GM19452 (cell line): ENCODE results near the gene ARAF.
"Not testable (repeated sequence)": the region's sequence is repeated elsewhere in the genome, so short reads cannot be mapped to it uniquely, and the experiment has no call there.

Experiments used
- ATAC-seq: cut with Tn5 transposase; IDR thresholded peaks from one replicate; pipeline ENCODE4 v1.9.1; 2021; ENCODE audit not compliant: unreplicated experiment

The ARAF gene

DNA sequence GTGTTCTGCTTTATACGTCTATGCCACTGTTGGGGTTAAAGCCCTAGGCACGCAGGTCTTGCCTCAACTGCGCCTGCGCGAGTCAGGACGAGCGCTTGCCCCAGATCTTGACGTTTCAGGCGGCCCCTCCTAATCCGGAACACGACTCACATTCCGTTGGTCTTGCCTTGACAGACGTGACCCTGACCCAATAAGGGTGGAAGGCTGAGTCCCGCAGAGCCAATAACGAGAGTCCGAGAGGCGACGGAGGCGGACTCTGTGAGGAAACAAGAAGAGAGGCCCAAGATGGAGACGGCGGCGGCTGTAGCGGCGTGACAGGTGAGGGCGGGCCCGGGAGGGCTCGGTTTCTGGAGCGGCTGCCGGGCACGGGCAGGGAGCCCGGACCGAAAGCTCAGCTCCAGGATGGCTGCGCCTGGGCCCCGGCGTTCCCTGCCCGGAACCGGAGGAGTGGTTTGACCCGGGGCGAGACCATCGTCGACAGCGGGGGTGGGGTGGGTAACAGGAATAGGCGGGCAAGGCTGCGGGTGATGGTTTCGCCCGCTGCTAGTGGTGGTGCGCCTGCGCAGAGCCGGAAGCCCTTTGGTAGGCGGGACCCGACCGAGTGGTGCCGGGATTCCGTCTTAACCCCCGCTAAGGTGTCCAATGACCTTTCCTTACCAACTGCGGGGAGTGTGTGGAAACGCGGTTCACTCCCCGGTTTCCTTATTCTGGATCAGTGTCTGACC is at the start of gene ARAF:
TSS of gene ARAF (plus strand) at position 272 of the 725 bp plus-strand sequence. CDS start 1,763 bp downstream, outside the sequence.
- ATAC-seq, result peak; percentile 87

DNA sequence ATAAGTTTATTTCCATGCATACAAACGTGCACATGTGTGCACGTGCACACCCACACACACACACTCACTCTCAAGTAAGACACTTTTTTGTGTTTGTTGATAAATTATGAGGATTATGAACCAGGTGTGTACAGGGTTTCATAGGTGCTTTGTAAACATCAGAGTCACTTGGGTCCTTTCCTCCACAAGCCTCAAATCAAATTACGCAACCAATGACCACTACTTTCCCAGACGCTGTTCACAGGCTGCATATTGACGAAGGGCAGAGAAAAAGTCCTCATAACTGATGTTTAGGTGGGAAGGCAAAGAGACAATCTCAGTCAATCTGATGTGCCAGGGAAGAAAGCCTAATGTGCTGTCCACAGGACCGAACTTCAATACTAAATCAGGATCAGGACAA is 48.6 kb upstream of the ARAF start:
- ATAC-seq, result not testable (repeated sequence)

DNA sequence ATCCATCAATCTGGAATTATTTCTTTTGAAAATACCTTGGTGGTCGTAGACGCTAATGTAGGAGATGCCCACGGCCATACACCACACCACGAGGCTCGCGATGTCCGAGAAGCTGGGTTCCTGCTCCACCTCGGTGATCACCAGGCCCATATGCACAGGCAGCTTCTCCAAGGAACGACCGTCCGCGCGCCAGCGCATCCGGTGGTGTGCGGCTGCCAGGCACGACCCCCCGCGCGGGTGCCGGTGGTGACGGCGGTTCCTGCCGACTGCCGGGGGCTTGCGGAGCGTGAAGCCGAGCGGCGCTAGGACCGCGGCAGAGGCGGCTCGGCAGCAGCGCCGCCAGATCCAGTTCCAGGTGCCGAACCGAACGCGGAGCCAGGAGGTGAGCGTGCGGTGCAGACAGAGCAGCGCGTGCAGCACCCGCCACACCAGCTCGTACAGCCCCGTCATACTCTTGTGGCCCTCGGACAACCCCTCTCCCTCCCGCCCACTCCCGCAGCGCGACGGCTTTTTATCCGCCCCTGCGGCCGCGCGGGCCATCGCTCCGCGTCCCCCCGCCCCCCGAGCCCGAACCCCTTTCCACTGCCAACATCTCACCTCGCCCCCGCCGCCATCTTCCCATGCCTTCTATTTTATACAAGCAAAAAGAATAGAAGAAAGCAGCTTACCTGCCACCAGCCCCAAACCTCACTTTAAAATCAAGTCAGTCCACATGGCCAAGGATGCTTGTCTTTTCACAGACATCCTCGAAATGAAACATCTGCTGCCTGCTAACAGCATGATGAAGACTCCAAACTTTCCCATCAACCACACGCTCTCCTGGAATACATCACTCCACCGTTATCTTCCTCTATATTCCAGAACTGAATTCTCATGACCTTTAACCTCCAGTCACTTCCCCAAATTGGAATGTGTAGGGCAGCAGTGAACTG is 47.7 kb upstream of the ARAF start:
- not testable (repeated sequence) for ATAC-seq

DNA sequence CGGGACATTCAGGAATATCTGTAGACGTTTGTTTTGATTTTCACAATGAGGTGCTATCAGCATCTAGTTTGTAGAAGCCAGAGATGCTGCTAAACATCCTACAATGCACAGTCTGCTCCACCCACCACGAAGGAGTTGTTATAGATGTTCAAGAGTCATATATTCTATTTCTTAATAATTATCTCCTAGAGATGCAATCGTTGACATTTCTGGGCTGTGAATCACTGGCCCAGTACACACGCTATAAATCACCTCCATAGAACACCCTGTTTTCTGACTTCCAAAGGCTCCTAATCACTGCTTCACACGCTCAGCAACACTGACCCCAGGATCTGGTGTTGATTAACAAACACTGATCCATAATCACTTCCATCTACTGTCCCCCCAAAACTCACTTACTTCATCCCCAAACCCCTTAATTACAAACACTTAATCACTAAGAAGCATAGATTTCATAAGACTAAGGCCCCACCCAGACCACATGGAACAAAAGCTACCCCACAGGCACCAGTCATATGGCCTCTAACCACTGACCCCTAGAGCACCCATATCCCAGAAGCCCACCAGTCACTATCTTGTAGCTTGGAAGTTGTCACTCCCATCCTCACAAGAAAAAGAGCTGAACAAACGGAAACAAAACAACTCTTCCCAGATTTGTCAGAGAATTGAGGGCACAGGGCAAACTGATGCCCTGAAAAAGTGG is 46.3 kb upstream of the ARAF start:
- ATAC-seq, result no peak

DNA sequence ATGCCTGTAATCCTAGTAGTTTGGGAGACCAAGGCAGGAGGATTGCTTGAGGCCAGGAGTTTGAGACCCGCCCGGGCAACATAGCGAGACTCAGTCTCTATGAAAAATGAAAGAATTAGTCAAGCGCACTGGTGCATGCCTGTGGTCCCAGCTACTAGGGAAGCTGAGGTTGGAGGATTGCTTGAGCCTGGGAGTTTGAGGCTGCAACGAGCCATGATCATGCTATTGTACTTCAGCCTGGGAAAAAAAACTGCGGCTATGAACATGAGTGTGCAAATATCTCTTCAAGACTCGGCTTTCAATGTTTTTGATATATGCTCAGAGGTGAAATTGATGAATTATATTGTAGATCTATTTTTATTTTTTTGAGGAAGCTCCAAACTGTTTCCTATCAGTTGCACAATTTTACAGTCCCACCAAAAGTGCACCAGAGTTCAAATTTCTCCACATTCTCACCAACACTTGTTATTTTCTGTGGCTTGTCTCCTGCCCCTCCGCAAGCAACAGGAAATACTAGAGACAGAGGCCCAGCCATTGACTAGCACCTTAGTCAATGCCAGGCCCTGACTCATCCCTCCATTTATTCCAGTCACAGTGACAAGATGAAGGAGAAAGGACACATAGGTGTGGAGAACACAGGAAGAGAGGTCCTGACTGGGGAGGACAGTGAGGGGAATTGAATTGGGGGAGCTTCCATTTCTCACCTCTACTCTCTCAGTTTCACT is 44.9 kb upstream of the ARAF start:
- no peak for ATAC-seq

DNA sequence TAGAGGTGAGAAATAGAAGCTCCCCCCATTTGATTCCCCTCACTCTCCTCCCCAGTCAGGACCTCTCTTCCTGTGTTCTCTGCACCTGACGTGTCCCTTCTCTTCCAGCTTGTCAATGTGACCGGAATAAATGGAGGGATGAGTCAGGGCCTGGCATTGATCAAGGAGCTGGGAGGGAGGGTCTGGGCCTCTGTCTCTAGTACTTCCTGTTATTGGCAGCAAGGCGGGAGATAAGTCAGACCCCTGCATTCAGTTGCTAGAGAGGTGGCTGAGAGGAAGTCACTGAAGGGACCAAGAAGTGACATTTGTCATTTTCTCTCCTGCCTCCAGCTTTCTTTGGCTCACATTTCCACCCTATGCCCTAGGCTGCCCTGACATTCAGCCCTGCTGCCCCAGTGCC is 42.9 kb upstream of the ARAF start:
- ATAC-seq, result no peak

DNA sequence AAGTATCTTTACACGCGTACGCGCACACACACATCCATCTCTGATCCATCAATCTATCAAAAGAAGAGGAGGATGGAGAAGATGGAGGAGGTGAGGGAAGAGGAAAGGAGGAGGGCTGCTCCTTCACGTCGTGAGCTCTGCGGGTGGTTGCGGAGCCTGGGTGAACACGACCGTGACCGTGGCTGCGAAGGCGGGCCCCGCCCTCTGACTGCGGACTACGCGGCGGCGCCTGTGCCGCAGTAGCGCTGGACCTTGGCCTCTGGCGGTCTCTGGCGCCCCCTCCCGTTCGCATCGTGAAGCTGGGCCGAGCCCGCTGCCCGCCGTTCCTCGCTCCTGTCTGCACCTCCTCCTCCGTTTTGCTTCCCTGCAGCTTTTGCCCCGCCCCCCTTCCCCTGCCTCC is 37.7 kb upstream of the ARAF start:
- ATAC-seq, result peak; percentile 78

DNA sequence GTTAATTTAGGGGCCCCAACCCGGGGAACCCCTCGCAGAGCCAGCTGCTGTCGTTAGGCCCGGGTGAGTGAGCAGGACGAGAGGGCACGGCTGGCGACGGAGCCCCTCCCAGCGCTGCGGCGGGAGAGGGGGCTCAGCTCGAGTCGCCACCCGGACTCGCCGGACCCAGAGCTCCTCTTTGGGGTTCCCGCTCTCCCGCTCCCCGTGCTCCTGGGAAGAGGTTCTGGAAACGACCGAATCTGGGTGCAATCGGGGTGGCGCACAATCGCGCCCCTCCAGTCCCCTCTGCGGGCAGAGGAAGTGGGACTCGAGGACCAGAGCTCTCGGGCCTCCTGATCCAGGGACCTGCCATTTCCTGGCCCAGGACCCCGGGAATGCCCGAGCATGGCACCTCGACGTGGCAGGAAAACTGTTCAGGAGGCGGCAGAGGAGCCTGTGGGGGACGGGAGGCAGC is 37.3 kb upstream of the ARAF start:
- no peak for ATAC-seq

DNA sequence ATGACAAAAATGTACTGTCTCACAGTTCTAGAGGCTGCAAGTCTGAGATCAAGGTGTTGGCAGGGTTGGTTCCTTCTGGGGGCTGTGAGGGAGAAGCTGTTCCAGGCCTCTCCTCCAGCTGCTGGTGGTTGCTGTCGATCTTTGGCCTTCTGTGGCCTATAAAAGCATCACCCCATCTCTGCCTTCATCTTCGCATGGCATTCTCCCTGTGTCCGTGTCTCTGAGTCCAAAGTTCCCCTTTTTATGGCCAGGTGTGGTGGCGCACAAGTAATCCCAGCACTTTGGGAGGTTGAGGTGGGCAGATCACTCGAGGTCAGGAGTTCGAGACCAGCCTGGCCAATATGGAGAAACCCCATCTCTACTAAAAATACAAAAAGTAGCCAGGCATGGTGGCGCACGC is 31.5 kb upstream of the ARAF start:
- ATAC-seq, result no peak

DNA sequence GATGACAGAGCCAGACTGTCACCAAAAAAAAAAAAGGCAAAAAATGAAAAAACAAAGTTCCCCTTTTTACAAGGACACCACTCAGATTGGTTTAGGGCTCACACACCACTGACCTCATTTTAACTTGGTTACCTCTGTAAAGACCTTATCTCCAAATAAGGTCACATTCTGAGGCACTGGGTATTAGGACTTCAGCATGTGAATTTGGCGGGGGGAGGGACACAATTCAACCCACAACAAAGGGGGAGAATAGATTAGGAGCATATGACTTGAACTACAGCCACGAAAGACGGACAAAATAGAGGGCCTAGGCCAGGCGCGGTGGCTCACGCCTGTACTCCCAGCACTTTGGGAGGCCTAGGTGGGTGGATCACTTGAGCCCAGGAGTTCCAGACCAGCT is 31.0 kb upstream of the ARAF start:
- no peak for ATAC-seq

DNA sequence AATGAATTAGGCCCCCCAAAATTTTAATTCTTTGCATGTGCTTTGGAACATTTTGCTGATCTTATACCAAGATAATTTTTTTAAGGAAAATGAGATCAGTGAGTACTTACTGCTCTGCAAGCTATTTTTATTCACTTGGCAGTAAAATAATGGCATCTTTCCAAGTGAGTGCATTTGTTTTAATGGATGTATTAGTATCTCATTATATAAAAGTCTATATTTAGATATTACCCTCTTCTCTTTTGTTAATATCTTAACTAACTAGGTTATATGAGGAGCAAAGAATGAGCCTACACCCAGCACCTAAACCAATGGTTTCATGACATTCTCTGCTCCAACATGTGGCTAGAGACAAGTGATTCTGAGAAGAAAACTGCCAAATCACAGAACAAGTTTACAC is 21.1 kb upstream of the ARAF start:
- no peak for ATAC-seq

DNA sequence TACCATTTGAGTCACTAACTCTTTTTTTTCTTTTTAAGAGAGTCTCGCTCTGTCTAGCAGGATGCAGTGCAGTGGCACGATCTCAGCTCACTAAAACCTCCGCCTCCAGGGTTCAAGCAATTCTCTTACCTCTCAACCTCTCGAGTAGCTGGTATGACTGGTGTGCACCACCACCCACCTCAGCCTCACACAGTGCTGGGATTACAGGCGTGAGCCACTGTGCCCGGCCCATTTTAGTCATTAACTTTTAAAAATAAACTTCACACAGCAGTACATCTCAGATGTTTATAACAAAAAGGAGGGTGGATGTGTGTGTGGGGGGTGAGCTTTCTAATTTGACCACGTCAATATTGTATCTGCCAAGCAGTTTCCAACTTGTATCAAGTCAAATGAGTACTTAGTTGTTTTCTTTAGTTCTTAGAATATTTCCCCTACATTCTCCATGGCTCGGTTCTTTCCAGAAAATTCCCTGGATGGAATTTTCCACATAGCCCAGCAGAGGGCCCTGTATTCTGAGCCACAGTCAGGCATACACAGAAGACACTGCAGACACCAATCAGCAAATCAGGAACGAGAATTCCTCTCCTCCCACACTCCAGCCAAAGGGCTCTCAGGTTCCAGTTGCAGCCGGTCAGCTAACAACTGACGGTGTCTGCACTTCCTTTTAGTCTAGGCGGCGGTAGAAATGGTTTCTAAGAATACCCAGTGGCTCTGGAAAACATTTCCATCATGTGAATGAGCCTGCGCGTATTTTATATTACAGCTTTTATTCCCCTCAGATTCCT is 20.1 kb upstream of the ARAF start:
- no peak for ATAC-seq

DNA sequence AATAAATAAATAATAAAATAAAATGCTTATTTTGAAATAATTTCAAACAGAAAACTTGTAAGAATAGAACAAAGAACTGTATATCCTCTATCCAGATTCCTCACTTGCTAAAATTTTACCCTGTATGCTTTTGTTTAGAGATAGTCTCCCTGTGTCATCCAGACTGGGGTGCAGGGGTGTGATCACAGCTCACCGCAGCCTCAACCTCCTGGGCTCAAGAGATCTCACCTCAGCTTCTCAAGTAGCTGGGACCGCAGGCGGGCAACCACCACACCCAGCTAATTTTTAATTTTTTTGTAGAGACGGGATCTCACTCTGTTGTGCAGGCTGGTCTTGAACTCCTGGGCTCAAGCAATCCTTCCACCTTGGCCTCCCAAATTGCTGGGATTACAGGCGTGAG is 17.5 kb upstream of the ARAF start:
- ATAC-seq, result no peak

DNA sequence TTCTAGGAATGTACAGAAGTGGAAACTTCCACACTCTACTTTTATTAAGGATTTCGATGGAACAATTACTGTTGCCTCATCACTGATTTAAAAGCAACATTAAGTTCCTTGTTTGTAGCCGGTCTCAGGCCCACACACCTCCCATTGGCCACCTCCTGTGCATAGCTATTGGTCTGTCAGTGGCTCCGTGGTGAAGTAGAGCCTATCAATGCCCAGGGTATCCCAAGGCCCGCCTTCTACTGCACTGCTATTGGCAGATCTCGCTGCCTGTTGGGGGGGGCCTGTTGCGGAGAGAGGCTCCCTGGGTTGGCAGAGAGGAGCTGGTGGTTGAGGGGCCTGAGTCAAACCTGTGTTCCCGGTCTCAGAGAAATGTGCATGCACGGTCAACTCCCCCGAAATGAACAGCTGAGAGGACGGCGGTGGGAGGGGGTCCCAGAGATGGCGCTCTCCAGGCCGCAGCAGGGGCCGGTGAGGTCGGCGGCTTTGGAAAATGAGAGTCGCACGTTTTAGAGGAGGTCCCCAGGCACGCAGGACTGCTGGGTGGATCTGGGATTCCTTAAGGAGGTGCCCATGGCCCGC is 4.9 kb upstream of the ARAF start:
- peak; percentile 84 for ATAC-seq

DNA sequence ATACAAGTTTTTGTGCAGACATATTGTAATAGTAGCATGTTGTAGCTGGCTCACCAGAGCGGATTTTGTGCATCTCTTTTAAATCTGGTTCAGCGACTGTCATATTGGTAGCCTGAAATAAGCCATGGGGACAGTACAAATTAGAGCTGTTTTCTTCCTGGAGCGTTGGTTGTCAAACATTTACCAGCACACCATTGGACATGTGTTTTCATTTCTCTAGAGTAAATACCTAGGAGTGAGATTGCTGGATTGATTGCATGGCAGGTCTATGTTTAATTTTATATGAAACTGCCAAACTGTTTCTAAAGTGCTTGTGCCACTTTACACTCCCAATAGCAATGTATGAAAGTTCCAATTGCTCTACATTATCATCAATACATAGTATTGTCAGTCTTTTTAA is 2.6 kb upstream of the ARAF start:
- no peak for ATAC-seq

DNA sequence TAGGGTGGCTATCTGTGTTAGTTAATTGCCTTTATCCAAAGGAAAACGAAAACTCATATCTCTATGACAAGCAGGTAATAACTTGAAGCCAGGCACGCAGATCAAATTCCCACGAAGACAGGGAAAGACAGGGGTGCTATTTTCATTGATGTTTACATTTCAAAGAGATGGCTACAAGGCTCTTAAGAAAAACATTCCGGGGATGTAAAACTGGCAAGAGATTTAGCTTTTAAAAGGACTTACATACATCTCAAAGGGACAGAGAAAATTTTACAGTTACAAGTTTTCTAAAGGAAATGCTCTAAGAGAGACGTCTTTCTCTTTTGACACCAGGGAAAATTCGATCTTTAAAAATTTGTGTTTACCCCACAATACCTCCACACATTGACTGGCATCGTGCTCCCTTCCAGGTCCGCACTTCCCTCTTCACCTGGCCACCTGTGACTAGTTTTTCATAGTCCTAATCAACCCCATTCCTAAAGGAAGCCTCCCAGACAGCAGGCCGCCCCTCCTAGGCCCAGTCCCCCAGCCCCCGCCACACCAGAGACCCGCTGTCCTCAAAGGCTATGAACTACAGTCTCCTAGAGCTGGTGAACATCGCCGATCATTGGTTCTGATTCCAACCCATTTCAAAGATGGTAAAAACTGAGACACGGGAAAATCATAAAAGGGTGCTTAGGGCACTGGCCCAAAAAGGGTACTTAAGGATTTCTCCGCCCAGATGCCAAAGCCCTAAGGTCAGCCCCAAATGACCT is 649 bp upstream of the ARAF start:
- no peak for ATAC-seq

DNA sequence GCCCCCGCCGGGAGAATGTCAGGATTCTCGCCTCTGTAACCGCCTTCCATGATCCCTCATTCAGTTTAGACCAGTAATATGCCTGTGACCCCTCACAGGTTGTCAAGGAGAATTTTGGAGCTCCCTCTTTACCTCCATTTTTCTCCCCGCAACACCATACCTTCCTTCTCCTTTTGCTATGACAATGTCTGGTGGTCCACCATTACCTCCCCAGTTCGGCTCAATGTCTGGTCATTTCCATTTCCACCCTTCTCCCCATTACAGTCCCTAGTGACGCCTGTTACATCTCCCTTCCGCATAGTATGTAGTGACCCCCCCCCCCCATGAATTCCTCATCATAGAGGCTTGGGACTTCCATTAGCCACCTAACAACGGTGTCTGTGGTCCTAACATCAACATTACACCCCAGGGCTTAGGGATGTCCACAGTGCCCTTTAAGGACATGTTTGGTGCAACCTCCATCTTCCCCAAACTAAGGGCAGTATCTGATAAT is 700 bp downstream of the ARAF start:
- no peak for ATAC-seq

DNA sequence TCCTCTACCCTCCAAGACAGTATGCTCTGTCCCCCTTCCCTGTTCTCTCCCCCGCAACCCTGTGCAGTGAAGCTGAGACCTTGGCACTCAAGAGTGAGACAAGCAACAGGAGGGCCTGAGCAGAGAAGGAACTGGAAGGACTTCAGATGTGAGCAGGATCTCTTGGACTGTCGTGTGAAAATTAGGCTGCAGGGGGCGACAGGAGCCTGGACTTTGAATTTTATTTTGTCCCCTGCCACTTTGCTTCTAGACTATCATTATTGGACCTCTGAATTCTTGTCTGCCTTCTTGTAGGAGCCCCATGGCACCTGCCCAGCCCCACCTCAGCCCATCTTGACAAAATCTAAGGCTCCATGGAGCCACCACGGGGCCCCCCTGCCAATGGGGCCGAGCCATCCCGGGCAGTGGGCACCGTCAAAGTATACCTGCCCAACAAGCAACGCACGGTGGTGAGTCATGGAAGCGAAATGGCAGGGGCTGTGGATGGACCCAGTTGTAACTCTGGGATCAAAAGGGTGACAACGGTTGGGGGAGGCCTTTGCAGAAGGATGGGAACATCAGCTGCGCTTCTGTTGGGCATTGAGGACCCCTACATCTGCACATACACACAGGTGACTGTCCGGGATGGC is 1.7 kb downstream of the ARAF start:
- ATAC-seq, result no peak
